Measurements from ENCODE around the gene GDI2.

DNA sequence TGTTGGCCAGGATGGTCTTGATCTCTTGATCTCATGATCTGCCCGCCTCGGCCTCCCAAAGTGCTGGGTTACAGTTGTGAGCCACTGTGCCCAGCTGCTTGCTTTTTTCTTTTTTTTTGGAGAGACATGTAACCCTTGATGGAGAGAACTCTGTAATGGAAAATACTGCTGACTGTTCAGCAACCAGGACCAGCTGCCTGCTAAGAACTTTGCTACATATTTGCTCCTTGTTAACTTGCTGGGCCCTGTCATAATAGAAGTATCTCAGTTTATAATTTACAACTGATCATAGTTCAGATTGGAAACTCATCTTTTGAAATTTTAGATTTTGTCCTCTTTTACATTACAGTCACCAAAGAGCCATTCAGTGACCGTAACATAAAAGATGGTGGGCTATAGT, 93.7 kb downstream of the GDI2 start:
- TF ChIP-seq CTCF (IDR thresholded peaks at IDR 0.05; ENCODE audit: low read depth, low read length, poor library complexity, severe bottlenecking) (no peak), EZH2phosphoT487 (IDR thresholded peaks at IDR 0.05; ENCODE audit: borderline replicate concordance, low read length) (no peak)

All from DOHH2 (cell line).